GM20431 (cell line): Measurements from ENCODE around the gene ZNF584.

ENCODE experiments used
- in situ Hi-C: fragments of 300-500 bp; cut with MseI, MboI; formaldehyde crosslinking; loops from one replicate; pipeline ENCODE4 v1.15.0; 2020; ENCODE audit warnings: low sequenced_read_pairs; ENCODE audit not compliant: unreplicated experiment

Gene ZNF584

DNA sequence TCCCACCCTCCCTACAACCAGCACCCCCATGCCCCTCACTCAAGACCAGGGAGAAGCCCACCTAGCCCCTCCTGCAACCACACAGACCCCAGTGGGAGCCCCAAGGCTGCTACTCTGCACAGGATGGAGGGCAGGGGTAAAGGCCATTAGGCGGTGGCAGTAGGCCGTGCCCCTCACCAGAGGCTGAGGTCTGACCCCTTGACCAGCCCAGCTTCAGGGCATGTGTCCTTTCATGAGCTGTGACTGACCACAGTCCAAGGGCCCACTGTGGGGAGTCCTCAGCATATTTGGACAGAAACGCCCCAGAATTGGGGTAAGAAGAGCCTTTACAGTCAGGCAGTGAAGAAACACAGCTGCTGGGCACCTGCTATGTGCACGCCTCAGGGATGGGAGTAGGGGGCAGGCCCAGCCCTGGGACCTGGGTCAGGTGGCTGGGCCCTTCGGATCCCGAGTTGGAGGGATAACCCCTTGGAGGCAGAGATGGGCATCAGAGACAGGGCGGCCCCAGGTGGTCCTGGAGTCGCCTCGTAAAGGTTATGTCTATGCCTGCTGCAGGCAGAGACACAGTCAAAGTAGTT lies 23.0 kb upstream of the ZNF584 start:
- in situ Hi-C loops = no loop called here

DNA sequence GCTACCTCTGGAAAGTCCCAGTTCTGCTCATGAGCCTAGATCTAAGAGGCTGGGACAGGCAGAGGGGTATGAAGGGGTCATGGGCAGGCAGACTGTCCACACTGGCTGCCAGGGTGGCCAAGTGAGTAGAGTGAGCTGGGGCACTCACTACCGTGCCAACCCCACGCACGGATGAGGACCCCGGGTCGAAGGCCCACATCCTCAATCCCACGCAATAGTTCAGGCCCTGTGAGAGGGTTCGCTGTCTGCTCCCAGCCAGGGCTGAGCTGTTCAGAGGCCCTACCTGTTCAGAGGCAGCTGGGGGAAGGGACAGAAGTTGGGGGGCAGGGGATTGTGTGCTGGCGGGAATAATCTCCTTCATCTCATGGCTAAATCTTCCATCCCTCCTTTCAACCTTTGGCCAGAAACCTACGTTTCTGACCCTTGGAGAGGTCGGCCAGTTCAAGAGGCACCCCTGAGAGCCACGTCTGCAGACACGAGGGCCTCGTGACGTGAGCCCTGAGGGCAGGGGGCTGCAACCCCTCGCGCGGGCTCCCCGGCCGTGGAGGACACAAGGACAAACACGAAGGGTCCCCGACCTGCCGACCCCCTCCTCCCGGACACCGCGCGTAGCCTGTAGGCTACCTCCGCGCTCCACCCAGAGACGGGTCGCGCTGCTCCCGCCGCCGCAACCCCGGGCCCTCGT lies 22.4 kb upstream of the ZNF584 start:
- in situ Hi-C loops = no loop called here

DNA sequence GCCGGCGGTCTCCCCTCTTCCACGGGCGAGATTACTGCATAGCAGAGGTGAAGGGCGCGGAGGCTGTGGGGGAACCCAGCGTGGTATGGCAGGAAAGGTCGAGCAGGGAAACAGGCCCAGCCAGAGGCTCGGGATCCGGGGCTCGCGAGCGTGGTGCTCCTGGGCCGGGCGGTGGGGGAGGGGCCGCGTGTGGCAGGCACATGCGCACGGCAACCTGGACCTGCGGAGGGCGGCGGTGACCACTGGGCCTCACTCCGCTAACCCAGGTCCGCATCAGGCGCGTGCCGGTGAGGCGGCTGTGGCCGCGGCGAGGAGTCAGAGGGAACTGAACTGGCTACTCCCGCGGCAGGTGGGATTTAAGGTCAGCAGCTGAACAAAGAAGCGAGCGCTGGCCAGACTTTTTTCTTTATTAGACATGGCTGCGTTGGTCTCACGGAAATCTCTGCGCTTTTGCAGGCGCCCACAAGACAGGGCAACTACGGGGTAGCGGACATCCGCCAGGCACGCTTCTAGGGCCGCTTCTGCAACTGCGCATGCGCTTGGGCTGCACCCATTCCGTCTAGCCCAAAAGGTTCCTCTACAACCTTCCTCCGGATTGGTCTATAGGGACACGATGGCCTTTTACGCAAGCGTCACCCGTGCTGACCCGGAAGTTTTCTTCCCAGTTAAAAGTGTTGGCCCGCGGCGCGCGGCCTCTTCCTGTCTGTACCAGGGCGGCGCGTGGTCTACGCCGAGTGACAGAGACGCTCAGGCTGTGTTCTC lies 21.7 kb upstream of the ZNF584 start, which contains the start of gene RPS5:
RPS5 (plus strand) TSS at position 694 of the 762 bp plus-strand sequence. CDS start 869 bp downstream, outside the sequence.
- in situ Hi-C loops = no loop called here

DNA sequence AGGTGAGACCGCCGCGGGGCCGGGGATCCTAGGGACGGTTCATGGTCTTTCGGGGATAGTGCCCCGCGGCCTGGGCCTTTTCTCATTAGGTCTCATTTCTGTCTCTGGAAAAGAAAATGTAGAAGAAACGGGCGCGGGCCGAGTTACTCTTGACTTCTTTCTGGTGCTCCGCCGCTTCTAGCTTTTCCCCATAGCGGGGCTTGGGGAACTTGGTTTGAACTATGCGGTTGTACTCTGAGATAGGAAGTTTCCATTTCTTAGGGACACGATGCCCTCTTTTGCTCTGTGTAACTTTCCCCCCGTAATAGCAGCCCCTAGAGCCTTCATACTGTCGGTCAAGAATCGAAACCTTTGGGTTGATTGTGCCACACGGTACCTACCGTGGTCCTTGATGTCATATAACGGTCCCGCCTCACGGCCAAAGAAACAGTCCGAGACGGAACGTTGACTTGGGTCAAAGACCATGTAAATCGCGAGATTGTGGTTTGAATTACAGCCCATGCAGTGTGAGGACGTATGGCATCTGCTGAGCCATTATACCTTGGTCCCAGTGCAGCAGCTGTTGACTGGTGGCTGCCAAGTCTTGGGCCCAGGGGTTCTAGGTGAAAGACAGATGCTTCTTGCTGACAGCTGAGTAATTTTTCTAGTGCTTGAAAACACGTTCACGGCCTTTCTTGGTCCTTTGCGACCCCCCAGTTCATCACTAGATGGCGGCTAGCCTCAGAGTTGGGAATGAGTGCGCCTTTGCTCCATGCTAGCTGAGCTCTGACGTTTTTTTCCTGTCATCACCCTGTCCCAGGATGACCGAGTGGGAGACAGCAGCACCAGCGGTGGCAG lies 20.9 kb upstream of the ZNF584 start:
- in situ Hi-C loops = no loop called here

DNA sequence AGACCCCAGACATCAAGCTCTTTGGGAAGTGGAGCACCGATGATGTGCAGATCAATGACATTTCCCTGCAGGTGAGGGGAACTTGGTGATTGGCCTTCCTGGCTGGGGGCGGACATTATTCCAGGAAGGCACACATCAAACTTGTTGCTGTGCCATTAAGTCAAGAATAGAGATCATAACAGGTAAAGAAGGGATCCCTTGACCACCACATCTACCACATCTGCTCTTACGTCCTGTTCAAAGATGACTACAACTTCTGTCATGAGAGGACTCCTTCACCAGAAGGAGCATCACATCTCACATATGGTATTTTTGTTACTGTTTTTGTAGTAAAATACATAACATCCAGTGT lies 20.3 kb upstream of the ZNF584 start:
- in situ Hi-C loops = no loop called here

DNA sequence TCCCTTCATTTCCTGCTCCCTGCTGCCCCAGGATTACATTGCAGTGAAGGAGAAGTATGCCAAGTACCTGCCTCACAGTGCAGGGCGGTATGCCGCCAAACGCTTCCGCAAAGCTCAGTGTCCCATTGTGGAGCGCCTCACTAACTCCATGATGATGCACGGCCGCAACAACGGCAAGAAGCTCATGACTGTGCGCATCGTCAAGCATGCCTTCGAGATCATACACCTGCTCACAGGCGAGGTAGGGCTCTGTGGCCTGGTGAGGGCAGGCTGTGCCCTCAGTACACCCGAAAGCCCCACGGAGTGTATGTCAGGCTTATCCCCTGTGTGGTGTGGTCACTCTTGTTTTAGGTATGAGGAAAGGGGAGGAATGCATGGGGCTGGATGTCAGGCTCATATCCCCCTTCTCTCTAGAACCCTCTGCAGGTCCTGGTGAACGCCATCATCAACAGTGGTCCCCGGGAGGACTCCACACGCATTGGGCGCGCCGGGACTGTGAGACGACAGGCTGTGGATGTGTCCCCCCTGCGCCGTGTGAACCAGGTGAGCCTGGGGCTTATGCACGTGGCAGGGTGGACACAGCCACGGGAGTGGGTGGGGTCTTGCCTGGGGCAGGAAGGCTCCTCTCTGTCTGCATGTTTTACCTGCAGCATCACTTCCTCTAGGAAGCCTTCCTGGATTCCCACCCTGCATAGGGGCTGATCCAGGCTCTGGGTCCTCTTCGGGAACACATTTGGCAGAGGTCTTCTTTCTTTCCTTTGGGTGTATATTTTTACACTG lies 15.3 kb upstream of the ZNF584 start:
- in situ Hi-C loops = no loop called here

DNA sequence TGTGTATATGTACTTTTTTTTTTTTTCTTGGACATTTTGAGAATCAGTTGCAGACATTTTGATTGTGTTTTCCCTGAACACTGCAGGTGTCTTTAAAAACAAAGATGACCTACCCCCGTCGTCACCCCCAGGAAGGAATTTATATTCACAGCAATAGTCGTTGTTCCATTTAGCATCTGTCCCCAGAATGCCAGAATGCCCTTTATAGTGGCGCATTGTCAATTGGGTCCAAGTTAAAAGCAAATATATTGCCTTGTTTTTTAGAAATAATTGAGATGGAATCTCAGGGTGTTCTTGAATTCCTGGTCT lies 14.8 kb upstream of the ZNF584 start:
- in situ Hi-C loops = no loop called here

DNA sequence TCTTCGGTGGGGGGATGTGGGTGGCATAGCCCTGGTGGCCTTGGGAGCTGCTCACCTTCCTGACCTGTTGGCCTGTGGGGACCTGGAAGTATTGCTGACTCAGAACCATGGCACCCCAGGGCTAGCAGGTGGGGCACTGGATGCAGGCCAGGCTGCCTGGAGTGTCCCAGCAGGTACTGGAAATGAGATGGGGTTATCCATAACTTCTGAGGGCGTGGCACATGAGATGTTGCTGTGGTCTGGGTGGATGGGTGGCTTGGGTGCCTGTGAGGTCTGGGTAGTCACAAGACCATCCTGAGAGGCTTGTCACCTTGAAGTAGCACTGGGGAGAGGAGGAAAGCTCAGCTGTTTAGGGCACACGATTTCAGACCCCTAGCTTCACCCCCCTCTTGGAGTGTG lies 13.6 kb upstream of the ZNF584 start:
- in situ Hi-C loops = no loop called here

DNA sequence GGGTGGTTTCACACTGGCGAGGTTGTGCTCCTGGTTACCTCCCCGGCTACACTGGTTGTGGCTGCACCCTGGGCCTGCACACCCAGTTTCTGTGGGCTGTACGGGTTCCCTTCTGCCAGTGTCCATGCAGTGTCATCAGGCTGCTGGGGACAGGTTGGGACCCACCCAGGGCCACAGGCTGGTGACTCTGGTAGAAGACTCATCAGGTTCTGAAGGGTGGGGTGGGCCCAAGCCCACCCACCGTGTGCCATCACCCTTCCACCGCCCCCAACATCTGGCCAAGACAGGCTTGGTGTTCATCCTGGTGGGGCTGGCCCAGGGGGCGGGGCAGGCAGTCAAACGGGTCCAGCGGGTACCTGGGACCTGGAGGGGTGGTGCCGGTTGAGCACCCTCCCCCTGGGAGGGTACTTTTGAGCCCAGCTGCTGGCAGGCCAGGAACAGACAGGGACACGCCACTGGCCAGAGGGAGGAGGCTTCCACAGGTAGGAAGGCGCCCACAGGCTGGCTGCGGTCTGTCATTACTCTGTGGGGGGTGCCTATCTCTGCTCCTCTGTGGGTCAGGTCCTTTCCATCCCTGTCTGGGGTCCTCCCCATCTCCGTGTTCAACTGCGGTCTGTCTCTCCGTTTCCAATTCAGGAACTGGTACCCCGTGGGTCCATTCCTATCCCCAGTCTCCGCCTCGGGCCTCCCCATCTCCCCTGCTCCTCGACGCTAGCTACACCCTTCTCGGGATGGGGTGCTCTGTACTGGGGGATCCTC lies 13.1 kb upstream of the ZNF584 start, which contains the start of gene RNF225:
RNF225 (plus strand) TSS at position 437 of the 759 bp plus-strand sequence. CDS start 434 bp downstream, outside the sequence.
- in situ Hi-C loops = no loop called here

DNA sequence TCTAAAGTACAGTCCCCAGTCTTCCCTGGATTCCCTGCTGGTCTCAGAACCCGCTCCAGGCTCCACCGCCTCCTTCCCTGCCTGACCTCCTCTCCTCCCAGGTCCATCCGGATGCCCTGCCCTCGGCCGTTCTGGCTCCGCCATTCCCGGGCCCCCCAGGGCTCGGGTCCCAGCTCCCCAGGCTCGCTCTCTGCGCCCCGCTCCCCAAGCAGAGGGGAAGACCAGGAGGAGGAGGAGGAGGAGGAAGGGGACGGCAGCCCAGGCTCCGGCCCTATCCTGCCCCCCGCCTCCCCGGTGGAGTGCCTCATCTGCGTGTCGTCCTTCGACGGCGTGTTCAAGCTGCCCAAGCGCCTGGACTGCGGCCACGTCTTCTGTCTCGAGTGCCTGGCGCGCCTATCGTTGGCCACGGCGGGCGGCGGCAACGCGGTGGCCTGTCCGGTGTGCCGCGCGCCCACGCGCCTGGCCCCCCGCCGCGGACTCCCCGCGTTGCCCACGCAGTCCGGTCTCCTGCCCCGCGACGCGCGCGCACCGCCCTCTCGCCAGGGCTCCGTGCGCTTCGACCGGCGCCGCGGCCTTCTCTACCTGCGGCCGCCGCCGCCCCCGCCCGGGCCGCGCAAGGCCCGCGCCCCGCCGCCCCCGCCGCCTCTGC lies 12.3 kb upstream of the ZNF584 start:
- in situ Hi-C loops = no loop called here

DNA sequence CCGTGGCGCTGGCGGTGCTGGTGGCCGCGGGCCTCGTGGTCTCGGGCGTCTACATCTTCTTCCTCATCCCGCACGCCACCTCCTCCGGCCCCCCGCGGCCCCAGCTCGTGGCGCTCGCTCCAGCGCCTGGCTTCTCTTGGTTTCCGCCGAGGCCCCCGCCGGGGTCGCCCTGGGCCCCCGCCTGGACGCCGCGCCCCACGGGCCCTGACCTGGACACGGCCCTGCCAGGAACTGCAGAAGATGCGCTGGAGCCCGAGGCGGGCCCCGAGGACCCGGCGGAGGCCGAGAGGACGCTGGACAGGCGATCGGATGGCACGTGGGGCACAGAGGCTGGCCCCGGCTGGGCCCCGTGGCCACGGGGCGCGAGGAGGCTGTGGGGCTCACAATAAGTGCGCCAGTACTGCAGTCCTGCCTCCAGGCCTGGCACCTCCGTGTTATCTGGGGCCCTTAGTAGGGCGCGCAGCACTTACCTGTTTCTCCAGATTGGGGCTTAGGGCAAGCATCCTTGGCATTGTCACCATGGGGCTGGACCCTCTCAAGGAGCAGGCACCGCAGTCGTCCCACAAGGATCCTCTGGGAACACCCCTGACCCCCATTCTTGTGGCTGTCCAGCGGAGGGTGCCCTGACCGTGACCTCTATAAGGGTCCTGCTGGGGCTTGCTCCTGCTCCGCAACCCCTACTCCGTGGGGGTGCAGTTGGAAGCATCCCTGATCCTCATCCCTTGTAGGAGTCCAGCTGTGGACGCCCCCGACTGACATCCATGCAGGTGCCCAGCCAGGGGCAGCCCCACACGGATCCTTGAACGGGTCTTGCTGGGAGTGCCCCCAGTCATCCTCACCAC lies 11.5 kb upstream of the ZNF584 start:
- in situ Hi-C loops = no loop called here

DNA sequence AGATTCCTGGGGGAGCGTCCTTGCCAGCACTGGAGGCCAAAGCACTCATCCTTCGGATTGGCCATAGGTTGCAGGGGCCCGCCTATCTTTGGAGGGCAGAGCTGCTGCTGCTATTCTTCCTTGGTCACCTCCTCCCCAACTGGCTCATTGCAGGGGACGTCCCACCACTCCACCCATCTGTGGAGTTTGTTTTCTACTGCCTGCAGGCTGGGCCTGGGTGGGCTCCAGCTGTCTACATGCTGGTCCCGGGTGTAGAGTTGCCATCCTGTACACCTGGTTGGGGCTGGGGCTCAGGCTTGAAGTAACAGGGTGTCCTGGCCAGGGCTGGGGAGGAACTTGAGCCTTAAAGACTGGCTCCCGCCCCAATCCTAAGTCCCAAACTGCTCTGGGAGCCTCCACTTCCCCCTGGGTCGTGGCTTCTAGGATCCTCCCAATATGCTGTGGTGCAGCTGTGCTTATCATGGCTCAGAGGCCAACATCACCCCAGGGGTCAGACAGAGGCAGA lies 10.9 kb upstream of the ZNF584 start:
- in situ Hi-C loops = no loop called here

DNA sequence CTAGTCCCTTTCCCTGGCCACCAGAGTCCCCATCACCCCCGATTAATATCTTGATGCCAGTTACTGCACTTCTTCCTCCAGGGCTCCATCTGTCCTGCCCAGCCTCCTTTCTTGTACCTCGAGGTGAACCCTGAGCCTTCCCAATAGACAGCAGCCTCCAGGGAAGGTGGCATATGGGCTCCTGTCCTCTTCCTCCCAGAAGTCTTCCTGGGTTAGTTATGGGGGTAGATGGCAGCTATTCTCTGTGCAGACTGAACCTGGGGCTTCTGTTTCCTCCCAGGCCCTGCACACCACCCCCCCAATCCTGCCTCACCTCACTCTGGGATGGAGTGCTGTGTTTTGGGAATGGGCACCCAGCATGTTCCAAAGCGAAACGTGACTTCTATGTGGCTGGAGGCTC lies 10.4 kb upstream of the ZNF584 start:
- in situ Hi-C loops = no loop called here

DNA sequence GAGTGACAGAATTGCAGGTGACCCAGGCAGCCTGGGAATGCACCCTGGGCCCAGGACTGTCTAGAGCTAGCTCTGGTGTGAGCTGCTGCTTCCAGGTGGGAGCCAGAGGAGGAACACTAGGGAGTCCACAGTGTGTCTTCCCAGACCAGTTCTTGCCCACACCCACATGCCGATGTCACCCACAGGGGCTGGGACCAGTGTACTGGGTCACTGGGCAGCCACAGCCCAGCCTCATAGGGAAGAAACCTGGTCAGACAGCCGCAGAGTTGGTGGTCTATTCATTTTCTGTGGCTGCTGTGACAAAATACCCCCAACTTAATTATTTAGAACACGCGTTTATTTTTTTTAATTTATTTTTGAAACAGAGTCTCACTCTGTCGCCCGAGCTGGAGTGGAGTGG lies 9.9 kb upstream of the ZNF584 start:
- in situ Hi-C loops = no loop called here

DNA sequence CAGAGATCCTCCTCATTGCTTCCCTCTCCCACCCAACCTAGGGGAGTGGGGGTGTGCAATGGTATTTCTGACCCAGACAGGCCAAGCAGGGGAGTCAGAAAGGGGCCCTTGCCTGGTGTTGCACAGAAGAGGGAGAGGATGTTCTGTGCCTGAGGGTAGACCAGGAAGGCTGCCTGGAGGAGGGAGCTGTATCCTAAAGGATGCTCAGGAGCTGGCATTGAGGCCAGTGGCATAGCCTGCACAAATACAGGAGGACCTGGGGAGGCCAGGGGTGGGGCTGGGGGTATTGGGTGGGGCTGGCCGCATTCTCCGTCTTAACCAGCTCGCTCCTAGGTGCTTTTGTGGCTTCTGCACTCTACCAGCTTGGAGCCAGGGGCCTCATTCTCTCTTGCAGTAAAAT lies 8.5 kb upstream of the ZNF584 start:
- in situ Hi-C loops = no loop called here

DNA sequence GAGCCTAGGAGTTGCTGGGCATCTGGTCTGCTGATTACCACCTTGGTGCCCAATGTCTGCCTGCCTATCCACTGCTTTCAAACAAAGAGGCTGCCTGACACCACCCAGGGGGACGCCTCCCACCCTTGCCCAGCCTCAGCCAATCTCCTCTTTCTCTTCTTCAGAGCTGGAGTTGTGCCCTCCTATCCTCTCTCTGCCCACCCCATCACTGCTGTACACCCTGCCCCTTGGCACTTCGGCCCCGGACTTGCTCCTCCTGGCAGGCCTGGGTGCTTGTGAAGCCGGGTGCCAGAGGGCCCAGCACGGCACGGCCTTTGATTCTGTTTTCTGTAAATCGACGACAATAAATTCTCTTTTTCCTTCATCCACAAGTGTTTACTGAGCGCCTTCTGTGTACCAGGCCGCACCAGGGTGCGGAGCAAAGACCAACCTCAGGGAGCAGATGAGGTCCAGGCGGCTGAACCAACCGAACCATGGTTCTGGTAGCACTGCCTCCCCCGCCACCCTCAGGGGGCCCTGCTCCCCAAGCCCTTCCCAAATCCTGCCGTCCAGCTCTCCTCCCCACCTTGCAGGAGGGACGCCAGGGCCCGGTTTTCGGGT lies 8.0 kb upstream of the ZNF584 start:
- in situ Hi-C loops = no loop called here
